ENCODE results near the gene BEGAIN.

The BEGAIN gene

DNA sequence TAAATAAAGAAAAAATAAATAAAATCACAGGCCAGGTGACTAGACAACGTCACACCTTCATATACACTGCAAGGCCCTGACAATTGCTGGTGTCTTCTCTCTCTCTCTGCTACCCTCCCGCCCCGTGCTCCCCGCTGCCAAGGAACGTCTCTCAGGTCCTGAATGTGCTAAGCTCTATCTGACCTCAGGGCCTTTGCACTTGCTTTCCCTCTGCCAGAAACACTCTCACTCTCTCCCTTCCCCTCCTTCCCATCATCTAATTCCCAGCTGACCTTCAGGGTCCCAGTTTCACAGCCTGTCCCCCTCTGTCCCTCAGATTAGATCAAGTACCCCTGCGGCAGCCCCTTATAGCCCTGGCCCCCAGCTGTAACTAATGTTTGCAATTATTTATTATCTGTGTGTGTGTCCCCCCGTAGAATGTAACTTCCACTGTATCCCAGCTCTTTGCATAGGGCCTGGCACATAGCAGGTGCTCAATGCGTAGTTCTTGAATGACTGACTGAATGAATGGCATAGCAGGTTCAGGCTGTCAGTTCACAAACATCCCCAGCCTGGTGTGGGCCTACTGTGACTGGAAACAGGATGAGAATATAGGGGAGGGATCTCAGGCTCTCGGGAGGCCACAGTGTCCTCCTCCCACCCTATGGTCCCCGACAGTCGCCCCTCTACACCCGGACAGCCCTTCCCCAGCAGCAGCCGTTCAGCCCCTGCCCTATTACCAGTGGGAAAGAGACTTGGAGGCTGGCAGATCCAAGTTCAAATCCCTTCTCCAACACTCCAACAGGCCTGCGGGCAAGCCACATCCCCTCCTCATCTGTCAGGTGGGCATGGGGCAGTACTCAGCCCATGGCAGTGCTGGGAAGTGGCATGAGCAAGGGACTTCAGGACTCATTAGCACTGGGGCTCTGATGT is 6.6 kb downstream of the BEGAIN start:
- DNase-seq = no peak

- no peak for DNase-seq
Measured at GRCh38 chr14:100578552-100578951, 8.7 kb downstream of the BEGAIN start.

DNA sequence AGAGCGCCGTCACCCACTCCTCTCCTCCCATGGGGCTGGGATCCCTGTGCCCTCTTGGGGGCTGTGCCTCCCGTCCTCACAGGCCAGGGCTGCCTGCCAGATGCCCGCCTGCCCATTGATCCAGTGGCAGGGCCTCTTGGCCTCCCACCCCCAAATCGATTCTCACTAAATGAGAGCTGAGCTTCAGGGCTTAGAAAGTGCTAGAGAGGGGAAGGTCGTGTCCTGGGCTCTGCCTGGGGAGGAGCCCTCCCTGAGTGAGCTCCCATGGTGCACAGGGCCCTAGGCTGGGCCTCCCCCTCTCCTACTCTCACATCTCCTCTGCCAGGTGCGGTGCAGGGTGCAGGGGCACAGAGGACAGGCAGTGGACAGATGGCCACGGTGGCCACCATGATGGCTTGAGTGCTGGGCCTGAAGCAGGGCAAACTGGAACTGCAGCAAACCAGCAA is 9.2 kb downstream of the BEGAIN start:
- no peak for DNase-seq

DNA sequence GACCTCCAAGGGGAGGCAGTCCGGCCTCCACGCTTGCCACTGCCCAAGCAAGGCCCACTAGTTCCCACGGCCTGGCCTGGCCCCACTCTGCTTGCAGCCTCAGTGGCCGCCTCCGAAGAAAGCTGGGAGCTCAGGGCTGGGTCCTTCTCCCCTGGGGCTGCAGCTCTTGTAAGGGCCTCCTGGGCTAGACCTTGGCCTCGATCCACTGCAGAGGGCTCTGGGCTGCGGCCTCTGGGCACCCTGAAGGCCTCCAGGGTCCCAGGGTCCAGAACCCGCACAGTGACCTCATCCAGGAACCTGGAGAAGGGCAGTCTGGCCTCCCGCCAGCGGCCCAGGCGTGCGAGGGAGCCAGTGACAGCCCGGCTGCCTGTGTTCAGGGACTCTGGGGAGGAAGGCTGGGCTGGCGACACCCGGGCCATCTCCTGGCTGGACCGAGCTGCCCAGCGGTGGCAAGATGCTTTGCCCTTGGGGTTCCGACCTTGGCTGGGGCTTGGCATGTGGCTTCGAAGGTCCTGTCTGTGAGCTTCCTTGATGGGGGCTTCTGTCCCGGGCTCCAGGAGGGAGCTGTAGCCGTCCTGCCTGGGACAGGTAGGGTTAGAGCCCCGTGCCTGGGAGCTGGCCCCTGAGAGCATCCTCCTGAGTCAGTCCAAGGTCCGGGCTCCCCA is 9.8 kb downstream of the BEGAIN start:
- DNase-seq = no peak

GRCh38 chr14:100576091-100577085 is 10.8 kb downstream of the BEGAIN start:
- DNase-seq = no peak

DNA sequence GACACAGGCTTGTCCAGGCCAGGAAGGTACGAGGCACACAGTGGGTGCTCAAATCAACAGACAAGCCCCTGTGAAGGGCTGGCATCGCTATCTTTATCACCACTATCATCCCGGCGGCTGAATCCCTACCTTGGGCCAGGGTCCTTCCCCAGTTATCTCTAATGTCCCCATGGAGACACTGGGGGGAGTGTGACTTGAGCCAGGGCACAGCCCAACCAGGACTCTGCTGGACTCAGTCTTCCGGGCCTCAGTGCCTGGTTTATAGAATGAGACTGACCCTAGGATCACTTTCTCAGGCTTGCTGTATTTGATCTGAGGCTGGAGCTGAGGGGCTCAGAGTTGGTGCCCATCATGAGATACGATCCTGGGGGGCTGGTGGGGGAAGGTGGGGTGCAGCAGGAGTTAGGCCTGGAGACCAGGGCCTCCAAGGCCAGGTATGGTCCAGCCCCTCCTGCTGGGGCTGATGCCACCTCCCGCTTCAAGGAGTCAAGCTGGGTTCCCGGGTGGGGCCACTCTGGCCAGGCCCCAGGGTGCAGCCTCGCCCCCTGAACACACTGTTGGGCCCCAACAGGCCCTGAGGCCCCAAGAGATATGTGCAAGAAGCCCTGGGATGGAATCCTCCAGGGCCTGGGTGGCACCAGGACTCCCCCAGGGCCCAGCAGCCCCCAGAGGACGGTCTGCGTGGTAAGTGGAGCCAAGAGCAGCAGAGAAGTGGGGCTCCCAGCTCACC is 11.8 kb downstream of the BEGAIN start:
- DNase-seq = no peak

GRCh38 chr14:100574642-100575031 is 12.6 kb downstream of the BEGAIN start:
- no peak for DNase-seq

GRCh38 chr14:100573757-100574641 is 13.2 kb downstream of the BEGAIN start:
- no peak for DNase-seq

DNA sequence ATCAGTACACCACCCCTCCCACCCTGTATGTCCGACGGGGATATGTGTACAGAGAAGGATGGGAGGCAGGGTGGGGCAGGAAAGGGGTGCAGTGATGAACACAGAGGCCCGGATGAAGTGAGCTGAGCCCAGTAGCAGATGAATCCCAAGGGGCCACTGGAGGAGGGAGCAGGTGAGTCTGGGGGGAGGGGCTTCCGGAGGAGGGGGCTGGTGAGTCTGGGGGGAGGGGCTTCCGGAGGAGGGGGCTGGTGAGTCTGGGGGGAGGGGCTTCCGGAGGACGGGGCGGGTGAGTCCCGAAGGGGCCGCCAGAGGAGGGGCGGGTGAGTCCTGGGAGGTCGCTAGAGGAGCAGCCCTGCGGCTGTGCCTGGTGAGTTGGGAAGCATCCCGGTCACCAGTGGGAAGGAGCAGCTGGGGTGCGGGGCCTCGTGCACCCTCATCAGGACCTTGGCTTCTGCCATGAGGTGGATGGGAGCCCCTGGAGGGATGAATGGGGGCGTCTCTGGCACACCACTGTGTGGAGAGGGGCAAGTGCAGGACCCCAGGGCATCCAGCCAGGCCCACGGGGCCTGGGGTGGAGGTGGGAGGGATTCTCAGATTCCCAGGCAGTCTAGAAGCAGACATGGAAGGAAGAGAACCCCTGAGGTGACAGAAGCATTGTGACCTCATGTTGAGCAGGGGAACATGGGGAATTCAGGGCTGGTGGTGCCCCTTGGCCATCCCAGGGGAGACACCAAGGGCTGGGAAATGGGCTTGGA is 14.0 kb downstream of the BEGAIN start:
- DNase-seq = no peak

DNA sequence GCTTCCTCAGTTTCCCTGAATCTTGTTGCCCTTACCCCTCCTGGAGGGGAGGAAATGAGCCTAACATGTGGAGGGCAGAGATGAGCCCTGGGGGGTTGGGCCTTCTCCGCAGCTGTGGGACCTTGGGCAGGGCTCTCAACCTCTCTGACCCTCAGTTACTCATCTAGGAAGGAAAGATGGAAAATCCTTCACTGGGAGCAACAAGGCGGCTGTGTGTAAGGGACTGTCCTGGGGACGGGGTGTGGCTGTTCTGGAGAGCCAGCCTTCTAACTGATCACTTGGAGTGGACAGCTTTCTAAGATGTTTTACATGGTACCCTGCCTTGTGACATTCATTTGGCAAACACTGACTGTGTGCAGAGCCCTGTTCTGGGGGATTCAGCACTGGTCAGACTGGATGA is 14.7 kb downstream of the BEGAIN start:
- no peak for DNase-seq

- no peak for DNase-seq
Measured at GRCh38 chr14:100571837-100572236, 15.4 kb downstream of the BEGAIN start.

- DNase-seq = no peak
Measured at GRCh38 chr14:100570726-100571454, 16.3 kb downstream of the BEGAIN start.

GRCh38 chr14:100569734-100570286 is 17.4 kb downstream of the BEGAIN start:
- DNase-seq = no peak

DNA sequence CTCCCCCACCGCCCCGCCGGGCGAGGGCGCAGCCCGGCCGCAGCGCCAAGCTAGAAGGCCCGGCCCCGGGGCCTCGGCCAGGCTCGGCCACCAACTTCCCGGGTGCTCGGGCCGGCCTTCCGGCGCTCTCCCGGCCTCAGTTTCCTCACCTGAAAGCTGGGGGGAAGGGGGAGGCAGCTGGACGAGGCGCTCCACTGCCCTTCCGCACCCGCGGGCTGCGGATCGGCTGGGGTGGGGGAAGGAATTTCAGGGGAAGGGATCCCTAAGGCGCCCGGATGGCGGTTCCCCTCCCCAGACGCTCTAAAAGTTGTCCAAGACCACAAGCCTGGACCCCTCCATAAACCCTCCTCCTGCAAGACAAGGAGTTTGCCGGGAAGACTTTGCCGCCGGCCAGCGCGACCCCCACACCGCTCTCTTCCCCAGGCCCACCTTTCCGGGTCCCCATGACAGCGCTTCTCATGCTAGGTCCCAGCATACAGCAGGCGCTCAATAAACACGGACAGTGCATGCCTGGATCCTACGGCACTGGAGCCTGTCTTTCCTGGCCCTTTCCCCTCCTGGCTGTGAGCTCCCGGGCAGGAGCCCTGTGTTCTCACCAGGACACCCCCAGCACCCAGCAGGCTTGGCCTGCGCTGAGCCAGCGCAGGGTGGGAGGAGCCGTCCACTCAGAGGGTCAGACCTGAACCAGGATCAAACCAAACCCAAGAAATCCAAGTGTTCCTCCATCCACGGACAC is 18.1 kb downstream of the BEGAIN start:
- no peak for DNase-seq

DNA sequence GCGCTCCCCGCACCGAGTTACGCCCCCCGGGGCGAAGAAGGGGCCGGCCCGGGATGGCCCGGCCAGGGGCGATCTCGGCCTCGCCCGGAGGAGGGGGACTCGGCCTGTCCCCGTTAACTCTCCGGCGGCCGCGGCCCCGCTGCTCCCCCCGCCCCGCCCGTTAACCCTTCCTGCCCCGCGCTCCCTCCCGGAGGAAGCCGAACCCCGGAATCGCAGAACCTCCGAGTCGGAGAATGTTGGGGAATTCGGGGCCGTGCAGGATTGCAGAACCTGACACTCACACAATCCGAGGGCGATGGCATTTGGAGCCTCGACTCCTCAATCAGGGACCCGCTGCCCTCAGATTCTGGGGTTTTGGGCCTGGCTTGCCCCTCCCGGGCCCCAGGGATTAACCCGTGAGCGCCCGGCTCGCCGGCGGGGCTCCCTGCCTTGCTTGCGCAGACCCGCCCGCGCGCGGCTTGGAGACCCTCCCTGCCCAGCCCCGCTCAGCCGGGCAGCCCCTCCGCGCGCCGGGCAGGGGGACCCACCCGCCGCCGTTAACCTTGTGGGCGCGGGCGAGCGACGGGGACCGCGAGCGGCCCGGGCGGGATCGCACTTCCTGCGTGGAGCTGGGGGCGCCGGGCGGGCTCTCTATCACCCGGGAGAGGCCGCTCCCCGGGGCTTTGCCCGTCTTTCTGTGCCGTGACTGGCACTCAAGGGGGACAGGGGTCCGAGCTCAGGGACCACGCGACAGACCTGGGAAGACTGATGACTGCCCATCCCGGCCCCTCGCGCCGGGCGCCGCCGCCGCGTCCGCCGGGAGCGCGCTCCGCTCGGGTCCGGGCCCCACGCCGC is 18.8 kb downstream of the BEGAIN start:
- no peak for DNase-seq

GRCh38 chr14:100567877-100568163 is 19.4 kb downstream of the BEGAIN start:
- no peak for DNase-seq

GRCh38 chr14:100567009-100567876 is 20.0 kb downstream of the BEGAIN start:
- no peak for DNase-seq
